Measurements from ENCODE around the gene PLEKHN1. TPM values are rescaled to one million over a fixed set of nuclear protein-coding genes. Genes with fewer than 3 reads are reported as not detected.

The PLEKHN1 gene
- total and polyA plus RNA-seq, 2 donors (not counting 3 experiments of a cell fraction or from before 2014, with no cell fraction given): 0.29 to 0.88 TPM

DNA sequence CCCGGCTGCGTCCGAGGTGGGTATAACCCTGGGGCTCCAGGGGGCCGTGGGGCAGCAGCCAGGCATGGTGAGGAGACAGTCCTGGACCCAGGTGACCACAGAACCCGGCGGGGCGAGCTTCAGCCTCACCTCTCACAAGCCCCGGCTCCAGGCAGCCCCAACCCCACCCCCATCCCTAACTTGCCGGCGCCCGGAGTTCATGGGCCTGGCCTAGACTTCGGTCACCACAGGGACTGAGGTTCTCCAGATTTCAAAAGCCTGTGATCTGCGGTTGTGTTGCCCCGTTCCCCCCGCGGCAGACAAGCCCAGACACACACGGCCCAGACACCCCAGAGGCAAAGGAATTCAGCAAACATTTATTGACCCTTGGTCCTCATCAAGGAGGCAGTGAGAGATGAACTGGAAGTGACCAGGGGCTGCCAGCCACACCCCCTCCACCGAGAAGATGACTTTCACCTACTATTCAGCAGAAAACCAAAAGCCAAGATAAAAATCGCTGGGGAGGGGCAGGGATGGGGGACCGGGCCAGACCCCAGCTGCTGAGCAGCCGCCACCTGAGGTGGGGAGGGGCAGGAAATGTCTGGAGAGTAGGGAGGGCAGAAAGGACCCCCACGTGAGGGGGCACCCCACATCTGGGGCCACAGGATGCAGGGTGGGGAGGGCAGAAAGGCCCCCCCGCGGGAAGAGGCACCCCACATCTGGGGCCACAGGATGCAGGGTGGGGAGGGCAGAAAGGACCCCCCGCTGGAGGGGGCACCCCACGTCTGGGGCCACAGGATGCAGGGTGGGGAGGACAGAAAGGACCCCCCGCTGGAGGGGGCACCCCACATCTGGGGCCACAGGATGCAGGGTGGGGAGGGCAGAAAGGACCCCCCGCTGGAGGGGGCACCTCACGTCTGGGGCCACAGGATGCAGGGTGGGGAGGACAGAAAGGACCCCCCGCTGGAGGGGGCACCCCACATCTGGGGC, 29.7 kb downstream of the PLEKHN1 start:
- Histone ChIP-seq H3K9me1 (replicated peaks; ENCODE audit: control insufficient read depth, extremely low read depth, insufficient read depth, low read length) (no peaks in the 10 kb centered on the region), H4K20me1 (replicated peaks; ENCODE audit: control insufficient read depth, extremely low read depth, insufficient read depth, low read length) (no peaks in the 10 kb centered on the region), H3K4me2 (ENCODE audit: insufficient read depth, low read length) (no peak overlapping the region), H3K27me3 (ENCODE audit: control insufficient read depth in 2 of 2, insufficient read depth in 2 of 2, low read length in 2 of 2) (peaks cover 0 to 19% of the 10 kb centered on the region in 2 experiments), H3K4me3 (replicated peaks in 1 of 3; ENCODE audit: insufficient read depth in 1 of 3, low read depth in 1 of 3, low read length in 3 of 3) (no peak overlapping the region), H2AFZ (ENCODE audit: low read depth, low read length) (no peak overlapping the region), H3K36me3 (ENCODE audit: control insufficient read depth in 2 of 2, extremely low read depth in 1 of 2, insufficient read depth in 2 of 2, low read length in 2 of 2) (no peaks in the 10 kb centered on the region), H3K9me3 (replicated peaks; ENCODE audit: control insufficient read depth, insufficient read depth, low read length) (no peaks in the 10 kb centered on the region), H3K4me1 (ENCODE audit: control insufficient read depth, extremely low read depth, insufficient read depth, low read length) (peaks cover 7% of the 10 kb centered on the region), H3K27ac (ENCODE audit: insufficient read depth, low read depth, low read length) (no peak overlapping the region), H3K9ac (replicated peaks; ENCODE audit: extremely low read depth, insufficient read depth, low read length) (no peak overlapping the region), H3K79me2 (ENCODE audit: control insufficient read depth, insufficient read depth, low read length) (no peaks in the 10 kb centered on the region)
- CTCF ChIA-PET: interaction anchor here (1.8 to 3.9 kb wide), 2 partner anchors 11 to 12 kb away, joined by 13 to 25 read pairs; no protein-coding TSS in a partner anchor
- BruUV-seq (replicated peaks): no TSS peak
- dilution Hi-C loops (cut with MboI; ENCODE audit: extremely low pct_ligation_motif_present, low sequenced_read_pairs) (no loop called here), intact Hi-C loops (cut with micrococcal nuclease) (no loop called here)
- TF ChIP-seq MYC (IDR thresholded peaks at IDR 0.05; ENCODE audit: low read depth, low read length): no peak
- POLR2A ChIA-PET: no interaction called here
- peak; percentile 12 for FAIRE-seq
- DNase-seq (ENCODE audit: low read depth, low spot score): no peak

GRCh38 chr1:996851-997712, 30.8 kb downstream of the PLEKHN1 start:
- DNase-seq (ENCODE audit: low read depth, low spot score) (no peak), FAIRE-seq (no peak)
- TF ChIP-seq GATA2 (IDR thresholded peaks at IDR 0.05; ENCODE audit: insufficient read depth, insufficient read length, low read depth, low read length) (no peak), MYC (IDR thresholded peaks at IDR 0.05; ENCODE audit: low read depth, low read length) (no peak), FOS (IDR thresholded peaks at IDR 0.05; ENCODE audit: borderline replicate concordance, insufficient read depth, low read length) (no peak), POLR2A (IDR thresholded peaks at IDR 0.05; ENCODE audit: low read depth, low read length) (no peak), JUN (IDR thresholded peaks at IDR 0.05; ENCODE audit: borderline replicate concordance, insufficient read depth, insufficient read length, low read depth) (no peak), POLR2AphosphoS5 (IDR thresholded peaks at IDR 0.05; ENCODE audit: insufficient read depth, low read depth, low read length) (no peak), EZH2 (IDR thresholded peaks at IDR 0.05; ENCODE audit: borderline replicate concordance, low read depth, low read length, severe bottlenecking) (no peak)
- TF ChIP-seq, protein P1, sequence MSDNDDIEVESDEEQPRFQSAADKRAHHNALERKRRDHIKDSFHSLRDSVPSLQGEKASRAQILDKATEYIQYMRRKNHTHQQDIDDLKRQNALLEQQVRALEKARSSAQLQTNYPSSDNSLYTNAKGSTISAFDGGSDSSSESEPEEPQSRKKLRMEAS (IDR thresholded peaks at IDR 0.05; ENCODE audit: insufficient read depth, insufficient read length): no peak
- TF ChIP-seq, protein P2, sequence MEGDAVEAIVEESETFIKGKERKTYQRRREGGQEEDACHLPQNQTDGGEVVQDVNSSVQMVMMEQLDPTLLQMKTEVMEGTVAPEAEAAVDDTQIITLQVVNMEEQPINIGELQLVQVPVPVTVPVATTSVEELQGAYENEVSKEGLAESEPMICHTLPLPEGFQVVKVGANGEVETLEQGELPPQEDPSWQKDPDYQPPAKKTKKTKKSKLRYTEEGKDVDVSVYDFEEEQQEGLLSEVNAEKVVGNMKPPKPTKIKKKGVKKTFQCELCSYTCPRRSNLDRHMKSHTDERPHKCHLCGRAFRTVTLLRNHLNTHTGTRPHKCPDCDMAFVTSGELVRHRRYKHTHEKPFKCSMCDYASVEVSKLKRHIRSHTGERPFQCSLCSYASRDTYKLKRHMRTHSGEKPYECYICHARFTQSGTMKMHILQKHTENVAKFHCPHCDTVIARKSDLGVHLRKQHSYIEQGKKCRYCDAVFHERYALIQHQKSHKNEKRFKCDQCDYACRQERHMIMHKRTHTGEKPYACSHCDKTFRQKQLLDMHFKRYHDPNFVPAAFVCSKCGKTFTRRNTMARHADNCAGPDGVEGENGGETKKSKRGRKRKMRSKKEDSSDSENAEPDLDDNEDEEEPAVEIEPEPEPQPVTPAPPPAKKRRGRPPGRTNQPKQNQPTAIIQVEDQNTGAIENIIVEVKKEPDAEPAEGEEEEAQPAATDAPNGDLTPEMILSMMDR (IDR thresholded peaks at IDR 0.05; ENCODE audit: extremely low read depth in 1 of 2, insufficient read depth in 1 of 2, low read depth in 1 of 2, low read length in 2 of 2): no peak
- H3K9me1 ChIP-seq (replicated peaks; ENCODE audit: control insufficient read depth, extremely low read depth, insufficient read depth, low read length): no peaks in the 10 kb centered on the region
- H4K20me1 ChIP-seq (replicated peaks; ENCODE audit: control insufficient read depth, extremely low read depth, insufficient read depth, low read length): no peaks in the 10 kb centered on the region
- no peak overlapping the region for H3K9ac ChIP-seq (replicated peaks; ENCODE audit: extremely low read depth, insufficient read depth, low read length)
- H3K4me3 ChIP-seq (replicated peaks in 1 of 3; ENCODE audit: insufficient read depth in 1 of 3, low read depth in 1 of 3, low read length in 3 of 3): no peak overlapping the region
- no TSS peak for BruUV-seq (replicated peaks)
- intact Hi-C loops (cut with micrococcal nuclease) (no loop called here), dilution Hi-C loops (cut with MboI; ENCODE audit: extremely low pct_ligation_motif_present, low sequenced_read_pairs) (no loop called here)
- ChIA-PET CTCF (interaction anchor here (0.7 to 1.8 kb wide), 2 partner anchors 12 to 295 kb away, joined by 3 to 13 read pairs; no protein-coding TSS in a partner anchor), POLR2A (no interaction called here)
- no peaks in the 10 kb centered on the region for H3K79me2 ChIP-seq (ENCODE audit: control insufficient read depth, insufficient read depth, low read length)
- H3K4me1 ChIP-seq (ENCODE audit: control insufficient read depth, extremely low read depth, insufficient read depth, low read length): peaks cover 9% of the 10 kb centered on the region
- peaks cover 0 to 19% of the 10 kb centered on the region in 2 experiments for H3K27me3 ChIP-seq (ENCODE audit: control insufficient read depth in 2 of 2, insufficient read depth in 2 of 2, low read length in 2 of 2)
- H3K4me2 ChIP-seq (ENCODE audit: insufficient read depth, low read length): no peak overlapping the region
- H3K27ac ChIP-seq (ENCODE audit: insufficient read depth, low read depth, low read length): no peak overlapping the region
- no peaks in the 10 kb centered on the region for H3K9me3 ChIP-seq (replicated peaks; ENCODE audit: control insufficient read depth, insufficient read depth, low read length)
- H3K36me3 ChIP-seq (ENCODE audit: control insufficient read depth in 2 of 2, extremely low read depth in 1 of 2, insufficient read depth in 2 of 2, low read length in 2 of 2): no peaks in the 10 kb centered on the region
- no peak overlapping the region for H2AFZ ChIP-seq (ENCODE audit: low read depth, low read length)

All from endothelial cell of umbilical vein (primary cell).